Left renal pelvis (tissue), 4 donors: ENCODE results near the gene ZNF319. TPM values are rescaled to one million over a fixed set of nuclear protein-coding genes. Genes with fewer than 3 reads are reported as not detected.

Source experiments
- DNase-seq, 4 donors: peaks; one replicate each; pipeline ENCODE4 v3.0.0-alpha.2; 2013; ENCODE audit warnings: low read depth in 4 of 4, low spot score in 3 of 4
- polyA plus RNA-seq, 4 donors: library from polyadenylated mRNA; unstranded; fragments of 120-200 nt; gene quantifications; one replicate each; pipeline ENCODE4 v1.2.1, GENCODE V29; 2013; ENCODE audit not compliant: insufficient read length in 4 of 4

ZNF319 gene
- polyA plus RNA-seq, 4 donors: 9.5 to 12.9 (median 10.5) TPM

DNA sequence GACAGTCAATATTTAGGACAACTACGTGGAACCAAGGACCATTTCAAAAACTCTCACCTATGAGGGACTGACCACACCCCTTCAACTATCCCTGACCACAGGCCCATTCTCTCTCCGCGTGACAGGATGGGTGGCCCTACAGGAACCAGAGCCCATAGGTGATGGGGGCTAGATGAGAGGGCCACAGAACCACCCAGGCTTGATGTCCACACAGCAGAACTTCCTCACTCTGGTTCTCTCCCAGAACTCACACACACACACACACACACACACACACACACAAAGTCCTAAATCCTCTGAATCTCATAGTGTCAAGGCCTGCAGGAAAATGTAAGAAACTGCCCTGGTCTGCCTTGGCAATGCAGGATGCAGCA lies 1.5 kb downstream of the ZNF319 start:
- DNase-seq: no peak

DNA sequence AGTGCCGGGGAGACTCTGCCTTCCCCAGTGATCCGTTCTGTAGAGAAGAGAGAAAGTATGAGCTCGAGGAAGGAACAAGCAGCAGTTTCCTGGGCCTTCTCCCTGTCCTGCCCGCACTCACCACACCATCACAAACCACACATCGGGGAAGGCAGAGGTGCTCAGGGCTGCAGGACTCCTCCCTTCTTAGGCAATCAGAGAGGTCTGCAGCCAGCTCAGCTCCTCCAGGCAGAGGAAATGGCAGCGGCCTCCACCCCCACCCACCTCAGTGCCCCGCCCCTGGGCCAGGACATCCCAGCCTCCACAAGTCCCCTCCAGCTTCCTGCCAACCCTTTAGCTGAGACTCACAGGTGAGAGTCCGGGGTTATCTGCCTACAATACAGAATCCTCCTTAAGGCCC lies 2.0 kb downstream of the ZNF319 start:
- DNase-seq: no peak

DNA sequence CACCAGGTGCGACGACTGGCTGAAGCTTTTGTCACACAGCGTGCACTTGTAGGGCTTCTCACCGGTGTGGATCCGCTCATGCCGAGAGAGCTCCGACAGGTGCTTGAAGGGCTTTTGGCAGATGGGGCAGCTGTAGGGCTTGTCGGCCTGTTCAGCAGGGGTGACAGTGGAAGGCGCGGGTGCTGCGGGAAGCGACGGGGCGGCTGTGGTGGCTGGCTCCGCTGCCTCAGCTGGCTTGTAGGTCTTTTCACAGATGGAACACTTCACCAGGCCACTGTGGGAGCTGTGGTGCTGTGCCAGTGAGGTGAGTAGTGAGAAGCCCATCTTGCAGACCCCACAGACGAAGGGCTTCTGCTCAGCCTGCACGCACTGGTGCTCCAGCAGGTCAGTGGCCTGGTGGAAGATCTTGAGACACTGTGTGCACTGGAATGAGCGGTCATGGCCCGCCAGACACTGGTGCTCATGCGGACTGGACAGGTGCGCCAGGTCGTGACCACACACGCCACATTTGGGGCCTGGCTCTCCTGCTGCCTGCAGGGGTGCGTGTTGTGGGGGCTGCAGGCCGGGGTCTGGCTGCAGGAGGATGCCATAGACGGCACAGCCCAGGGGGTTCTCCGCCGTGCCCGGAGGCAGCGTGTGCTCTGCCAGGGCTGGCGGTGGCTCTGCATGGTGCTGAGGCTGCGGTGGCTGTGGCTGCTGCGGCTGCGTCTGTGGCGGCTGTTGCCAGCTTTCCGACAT lies 2.8 kb downstream of the ZNF319 start:
- DNase-seq: no peak

DNA sequence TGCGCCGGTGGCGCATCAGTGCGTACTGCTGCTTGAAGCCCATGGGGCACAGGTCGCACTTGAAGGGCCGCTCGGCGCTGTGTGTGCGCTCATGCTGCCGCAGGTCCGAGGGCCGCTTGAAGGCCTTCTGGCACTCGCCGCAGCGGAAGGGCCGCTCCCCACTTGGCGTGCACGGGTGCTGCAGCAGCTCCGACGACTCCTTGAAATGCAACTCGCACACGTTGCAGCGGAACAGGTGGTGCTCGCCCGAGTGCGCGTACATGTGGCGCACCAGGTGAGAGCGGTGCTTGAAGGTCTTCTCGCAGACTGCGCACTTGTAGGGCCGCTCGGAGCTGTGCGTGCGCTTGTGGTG lies 3.3 kb downstream of the ZNF319 start:
- DNase-seq: no peak

DNA sequence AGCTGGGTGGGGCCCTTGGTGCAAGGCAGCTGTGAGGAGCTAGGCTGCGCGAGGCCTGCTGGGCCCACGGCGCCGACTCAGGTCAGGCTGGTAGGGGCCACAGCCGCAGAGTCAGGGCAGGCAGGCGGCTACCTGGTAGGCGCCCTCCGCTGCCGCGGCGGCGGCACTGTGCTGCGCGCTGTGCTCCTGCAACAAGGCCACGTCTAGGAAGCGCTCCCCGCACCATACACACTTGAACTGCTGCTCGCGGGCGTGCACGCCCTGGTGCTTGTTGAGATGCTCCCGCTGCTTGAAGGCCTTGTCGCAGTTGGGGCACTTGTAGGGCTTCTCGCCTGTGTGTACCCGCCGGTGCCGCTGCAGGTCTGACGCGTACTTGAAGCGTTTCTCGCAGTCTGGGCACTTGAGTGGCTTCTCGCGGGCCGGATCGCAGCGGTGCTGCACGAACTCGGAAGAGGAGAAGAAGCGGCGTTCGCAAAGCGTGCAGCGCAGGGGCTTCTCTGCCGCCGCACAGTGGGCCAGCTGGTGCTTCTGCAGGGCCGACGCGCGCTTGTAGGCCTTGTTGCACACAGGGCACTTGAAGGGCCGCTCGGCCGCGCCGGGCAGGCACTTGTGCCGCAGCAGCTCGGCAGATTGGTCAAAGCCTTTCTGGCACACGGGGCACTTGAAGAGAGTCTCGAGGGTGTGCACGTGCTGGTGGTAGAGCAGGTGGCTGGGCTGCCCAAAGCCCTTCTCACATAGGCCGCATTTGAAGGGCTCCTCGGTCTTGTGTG lies 3.9 kb downstream of the ZNF319 start:
- DNase-seq: no peak

DNA sequence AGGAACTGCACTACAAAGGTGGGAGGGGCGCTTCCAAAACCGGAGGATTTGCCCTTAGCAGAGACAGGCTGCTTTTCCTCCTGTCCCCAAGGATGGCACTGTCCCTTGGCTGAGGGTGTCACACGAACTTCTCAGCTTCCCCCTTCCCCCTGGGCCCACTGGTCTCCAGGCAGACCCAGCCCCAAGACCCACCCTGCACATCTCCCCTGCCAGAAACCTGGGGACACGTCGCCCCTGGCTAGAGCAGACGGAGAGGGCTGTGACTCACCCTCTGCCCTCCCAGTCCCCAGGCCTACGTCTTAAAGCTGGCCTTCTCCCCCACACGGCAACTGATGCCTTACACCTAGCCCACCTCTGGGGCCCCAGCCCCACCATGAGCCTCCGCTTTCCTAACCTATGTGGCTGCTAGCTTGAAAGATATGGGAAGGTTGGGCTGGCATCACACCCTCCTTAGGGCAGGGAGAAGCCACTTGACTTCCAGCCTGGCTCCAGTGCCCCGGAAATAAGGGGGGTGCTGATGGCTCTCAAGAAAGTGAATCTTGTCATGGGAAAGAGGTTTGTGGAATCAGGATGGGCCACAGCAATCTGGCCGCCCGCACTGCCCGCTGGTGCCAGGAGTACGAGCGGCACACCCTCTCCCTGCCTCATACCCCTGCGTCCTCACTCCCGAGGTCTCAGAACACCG lies 4.6 kb downstream of the ZNF319 start:
- no peak for DNase-seq

DNA sequence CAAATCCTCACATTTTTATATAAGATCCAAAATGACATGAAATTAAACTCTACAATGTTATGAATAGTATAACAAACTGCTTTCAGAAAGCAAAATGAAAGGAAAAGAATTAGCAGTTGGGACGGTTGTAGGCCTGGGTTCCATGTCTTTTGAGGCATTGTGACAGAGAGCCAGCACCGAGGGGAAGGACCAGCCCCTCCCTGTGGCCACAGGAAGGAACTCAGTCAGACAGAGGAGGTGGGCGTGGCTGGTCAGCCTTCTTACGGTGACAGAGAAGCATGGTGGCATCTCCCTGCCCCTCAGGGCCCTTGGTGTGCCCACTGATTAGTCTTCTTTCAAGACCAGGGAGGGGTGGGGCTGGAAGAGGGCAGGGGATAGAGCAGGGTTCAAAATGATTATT lies 5.7 kb downstream of the ZNF319 start:
- DNase-seq: no peak

DNA sequence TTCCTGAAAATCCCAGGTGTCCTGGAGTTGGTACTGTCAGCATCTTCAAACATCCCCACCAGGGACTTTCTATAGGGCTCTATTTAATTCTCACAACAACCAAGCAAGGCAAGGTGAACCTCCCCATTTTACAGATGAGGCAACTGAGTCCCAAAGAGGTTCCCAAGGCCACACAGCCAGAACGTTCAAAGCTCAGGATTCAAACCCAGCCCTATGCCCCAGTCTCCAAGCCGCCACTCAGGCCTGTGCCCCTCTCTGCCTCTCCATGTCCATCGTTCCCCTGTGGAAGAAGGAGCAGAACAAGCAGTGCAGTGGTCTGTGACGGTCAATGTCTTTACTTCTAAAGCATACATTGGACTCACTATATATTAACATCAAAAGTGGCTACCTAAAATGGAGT lies 6.1 kb downstream of the ZNF319 start:
- no peak for DNase-seq

DNA sequence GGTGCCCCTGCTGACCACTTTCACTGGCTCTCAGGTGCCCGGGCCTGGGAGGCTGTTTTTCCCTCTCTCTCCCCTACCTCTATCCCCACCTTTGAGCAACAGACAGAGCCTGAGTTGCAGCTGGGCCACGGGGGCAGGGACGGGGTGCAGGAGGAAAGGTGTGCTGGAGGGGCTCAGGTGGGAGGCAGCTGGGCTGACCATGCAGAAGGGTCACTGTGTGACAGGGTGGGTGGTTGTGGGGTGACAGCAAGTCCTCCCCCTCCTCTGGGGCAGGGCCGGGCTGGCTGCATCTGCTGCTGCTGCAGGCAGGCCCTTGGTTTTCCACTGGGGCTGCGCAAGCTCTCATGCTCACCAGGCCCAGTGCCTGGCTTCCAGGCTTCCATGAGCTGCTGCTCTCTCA lies 6.6 kb downstream of the ZNF319 start:
- DNase-seq: no peak

DNA sequence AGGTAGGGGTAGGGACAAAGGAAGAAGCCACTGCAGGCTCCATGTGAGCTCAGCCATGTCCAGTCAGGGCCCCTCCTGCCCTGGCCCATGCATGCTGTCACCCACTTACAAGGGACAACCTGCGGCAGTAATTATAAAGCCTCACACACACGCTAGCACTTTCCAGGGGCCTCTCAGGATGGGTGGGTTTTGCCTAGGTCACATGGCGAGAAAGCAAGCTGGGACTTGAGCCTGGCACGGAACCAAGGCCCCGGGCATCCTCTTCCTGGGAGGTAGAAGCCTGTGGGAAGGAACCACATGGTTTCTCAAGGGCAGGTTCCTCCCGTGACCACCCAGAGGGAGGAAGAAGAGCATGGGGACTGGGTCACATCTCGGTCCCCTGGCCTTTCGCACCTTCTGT lies 7.0 kb downstream of the ZNF319 start:
- DNase-seq: no peak

DNA sequence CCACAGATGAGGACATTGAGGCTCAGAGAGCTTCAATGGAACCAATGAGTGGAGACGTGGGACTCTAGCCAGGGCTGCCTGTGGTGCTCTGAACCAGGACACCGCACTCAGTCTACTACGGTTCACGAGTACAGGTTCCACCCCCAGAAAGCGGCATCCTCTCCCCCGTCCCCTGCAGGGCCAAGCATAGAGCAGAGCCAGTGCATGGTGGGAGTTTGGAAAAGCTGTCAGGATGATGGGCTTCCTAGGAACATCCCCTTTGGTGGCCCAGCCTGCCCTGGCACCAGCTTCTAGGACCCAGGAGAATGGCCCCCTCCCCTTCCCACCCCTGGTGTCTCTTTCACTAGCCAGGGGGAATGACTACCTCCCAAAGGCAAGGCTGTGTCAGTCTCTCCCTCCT lies 8.4 kb downstream of the ZNF319 start:
- no peak for DNase-seq

DNA sequence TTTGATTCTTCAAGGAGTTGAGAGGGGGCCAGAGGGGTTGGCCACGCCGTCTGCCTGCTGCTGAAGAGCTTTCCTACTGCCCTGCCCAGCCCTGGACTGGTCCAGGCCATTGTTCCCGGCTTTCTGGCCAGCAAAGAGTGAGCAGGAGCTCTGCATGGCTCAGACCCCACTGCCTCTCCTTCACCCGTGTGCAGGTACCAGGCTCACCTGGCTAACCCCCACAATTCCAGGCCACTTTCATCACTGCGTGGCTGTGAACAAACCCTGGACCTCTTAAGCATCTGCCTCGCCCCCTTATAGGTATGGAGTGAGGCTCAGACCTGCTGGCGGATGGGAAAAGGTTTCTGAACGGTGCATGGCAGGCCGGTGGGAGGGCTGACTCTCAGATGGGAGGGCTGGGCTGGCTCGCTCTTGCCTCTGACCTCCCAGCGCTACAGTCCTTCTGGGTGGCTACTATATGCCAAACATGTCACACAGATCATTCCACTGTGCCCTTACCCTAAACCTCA lies 8.9 kb downstream of the ZNF319 start:
- DNase-seq: no peak

DNA sequence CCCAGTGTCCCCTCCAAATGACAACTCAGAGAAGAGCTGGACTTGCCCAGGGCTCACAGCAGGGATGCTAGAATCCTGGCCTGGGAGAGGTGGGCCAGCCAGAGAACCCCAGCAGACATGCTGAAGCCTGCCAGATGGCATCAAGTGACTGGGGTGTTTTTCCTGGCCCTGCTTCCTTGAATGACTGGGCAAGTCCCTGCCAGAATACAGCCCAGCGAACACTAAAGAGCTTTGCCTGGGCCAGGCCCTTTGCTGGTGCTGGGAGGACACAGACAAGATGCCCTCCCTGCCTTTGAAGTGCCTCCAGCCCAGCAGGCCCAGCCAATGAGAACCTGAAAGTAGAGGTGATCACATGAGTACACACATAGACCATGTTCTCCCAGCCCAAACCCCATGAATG lies 11.5 kb downstream of the ZNF319 start:
- no peak for DNase-seq

DNA sequence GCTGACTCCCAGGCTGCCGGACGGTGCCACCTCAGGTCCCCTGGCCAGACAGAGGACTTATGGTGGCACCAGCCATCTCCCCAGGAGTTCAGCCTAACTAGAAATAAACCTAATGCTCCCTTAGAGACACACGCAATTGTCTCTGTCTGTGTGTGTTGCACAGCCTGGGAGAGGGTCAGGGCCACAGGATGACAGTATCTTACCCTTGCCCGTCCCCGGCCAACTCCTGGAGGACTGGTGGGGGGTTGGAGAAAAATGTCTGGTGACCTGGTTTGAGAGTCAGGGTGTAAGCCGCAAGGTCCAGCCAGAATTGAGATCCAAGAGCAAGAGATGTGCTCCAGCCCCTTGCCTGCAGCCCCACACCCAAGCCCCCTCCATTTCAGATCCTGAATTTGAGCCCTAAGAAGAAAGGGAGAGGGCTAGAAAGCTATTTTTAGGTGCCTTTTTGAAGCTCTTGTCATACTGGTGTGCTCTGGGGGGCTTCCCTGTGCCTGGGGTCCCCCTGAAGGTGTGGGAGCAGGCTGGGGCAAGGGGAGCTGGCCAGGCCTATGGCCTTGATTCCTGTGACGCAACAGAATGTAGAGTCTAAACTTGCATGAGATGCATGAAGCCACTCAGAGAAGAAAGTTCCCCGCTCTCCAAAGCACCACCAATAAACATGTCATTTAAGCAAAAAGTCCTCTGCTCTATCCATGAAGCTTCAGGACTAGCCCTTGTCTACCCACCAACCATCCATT lies 12.9 kb downstream of the ZNF319 start:
- no peak for DNase-seq

DNA sequence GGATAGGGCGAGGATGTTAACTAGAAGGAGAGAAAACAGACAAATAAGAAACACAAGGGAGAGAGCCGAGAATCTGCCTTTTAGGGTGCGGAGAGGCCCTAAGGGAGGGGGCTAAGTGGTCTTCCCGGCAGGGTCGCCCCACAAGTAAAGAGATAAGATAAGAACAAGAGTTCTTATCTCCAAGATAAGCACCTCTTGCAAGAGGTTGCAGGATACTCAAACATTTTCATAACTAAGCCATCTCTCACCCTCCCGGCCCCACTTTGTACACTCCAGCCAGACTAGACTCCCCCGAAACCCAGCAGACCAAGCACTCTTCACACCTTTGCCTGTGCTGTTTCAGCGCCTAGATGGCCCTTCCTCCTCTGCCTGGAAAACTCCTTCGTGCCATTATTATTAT lies 14.3 kb downstream of the ZNF319 start:
- no peak for DNase-seq

DNA sequence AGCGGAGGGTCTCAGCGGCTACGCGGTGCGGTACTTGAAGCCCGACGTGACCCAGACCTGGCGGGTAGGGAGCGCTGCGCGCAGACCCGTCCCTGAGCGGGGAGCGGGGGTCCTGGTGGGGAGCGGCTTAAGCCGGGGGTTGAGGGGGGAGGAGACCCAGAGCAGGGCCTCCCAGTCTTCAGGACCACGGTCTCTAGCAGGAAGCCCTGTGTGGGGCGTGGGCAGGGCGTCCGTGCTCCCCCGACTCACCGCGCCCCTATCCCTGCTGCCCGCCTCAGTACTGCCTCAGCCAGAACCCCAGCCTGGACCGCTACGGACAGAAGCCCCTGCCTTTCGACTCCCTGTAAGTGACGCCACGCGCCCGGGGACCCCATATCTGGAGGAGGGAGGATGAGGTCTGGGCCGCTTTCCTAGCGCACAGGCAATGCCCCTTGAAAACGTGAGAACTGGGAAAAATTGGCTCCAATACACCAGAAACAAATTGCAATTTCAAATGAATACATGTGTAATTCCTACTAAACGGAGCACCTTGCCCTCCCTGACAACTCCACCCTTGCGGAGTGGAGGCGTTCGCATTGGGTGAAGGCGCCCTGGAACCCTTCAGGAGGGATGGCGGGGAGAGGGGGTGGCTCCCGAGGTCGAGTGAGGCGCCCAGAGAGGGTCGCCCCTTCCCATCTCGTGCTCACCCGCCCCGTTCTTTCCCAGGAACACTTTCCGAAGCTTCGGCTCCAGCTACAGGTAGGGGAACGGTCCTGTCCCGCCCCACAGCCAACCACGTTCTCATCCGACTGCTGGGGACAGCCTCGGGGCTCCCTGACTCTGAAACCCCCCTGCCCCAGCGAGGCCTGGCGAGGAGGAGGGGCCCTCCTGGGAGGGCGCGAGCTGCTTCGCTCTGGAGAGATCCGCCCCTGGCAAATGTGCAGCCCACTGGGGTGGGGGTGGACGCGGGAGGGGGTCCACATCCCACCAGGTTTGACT lies 15.0 kb downstream of the ZNF319 start:
- DNase-seq: no peak

DNA sequence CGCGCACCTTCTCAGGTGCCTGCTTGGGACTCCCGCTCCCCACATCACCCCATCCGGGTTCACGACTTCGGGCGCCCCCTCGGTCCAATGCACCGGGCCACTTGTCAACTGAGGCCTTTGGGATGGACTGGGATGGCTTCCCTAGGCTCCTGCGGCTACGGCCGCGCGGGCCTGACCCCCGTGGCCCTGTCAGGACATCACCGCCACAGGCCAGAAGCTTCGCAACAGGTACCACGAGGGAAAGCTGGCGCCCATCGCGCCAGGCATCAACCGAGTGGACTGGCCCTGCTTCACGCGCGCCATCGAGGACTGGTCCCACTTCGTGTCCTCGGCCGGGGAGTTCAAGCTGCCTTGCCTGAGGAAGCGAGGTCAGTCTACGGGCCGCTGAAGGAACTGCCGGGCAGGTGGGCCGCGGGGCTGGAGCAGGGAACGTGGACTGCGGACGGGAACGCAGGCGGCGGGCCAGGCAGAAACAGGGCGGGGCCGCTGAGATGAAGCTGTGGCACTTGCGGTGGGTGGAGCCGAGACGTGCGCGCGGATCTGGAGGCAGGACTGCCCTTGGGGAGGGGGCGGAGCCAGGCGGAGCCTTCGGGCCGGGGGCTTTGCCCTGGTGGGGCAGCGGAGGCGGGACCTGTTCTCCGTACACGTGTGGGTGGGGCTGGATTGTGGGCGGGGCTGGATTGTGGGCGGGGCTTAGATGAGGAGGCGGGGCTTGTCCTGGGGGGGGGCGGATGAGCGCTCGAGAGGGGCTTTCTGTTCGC lies 15.8 kb downstream of the ZNF319 start:
- DNase-seq: peak in 3 of 4 donors; percentile 59 to 71 (median 69)

DNA sequence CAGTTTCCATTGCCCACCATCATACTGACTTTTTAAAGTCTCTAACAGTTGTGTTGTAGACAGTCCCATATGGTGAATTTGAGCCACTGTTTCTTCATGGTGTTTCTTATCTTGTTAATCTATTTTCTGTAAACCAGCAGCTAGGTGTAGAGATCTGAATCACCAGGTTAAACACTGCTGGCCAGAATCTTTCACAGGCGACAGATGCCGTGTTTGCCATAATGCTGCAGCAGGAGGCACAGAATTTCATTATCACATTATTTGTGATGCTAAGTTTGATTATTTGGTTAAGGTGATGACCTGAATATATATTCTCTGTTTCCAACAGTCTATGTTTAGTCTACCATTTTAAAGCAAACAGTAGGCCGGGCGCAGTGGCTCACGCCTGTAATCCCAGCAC lies 18.1 kb downstream of the ZNF319 start:
- no peak for DNase-seq

DNA sequence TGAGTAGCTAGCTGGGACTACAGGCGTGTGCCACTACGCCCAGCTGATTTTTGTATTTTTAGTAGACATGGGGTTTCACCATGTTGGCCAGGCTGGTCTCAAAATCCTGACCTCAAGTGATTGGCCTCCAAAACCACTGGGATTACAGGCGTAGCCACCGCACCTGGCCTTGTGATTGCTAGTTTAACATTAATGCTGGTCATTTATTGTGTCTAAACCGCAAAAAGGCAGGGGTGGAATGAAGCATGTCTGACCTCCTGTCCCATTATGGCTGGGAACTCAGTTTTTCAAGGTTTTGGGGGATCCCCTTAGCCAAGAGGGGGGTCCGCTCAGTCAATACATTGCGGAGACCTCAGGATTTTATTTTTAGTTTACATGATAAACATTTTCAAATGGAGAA lies 18.8 kb downstream of the ZNF319 start:
- no peak for DNase-seq
